SK-N-SH treated with all-trans-retinoic acid at 6 μM for 48 hours (cell line): ENCODE data around the gene CRADD.

ENCODE experiments used
- ARNTL ChIP-seq: fragments of 450-650 bp; formaldehyde crosslinking; IDR thresholded peaks from 2 replicates; pipeline ENCODE4 v1.5.0; 2020; ENCODE audit warnings: low read depth, mild to moderate bottlenecking, moderate library complexity, borderline replicate concordance
- BACH2 ChIP-seq: fragments of 250-450 bp; sonication (Bioruptor Pico); IDR thresholded peaks from 2 replicates; pipeline ENCODE4 v1.9.0; 2021; ENCODE audit warnings: mild to moderate bottlenecking, borderline replicate concordance
- ESRRG ChIP-seq: fragments of 250-450 bp; sonication (Bioruptor Pico); IDR thresholded peaks from 2 replicates; pipeline ENCODE4 v1.6.1; 2021; ENCODE audit warnings: mild to moderate bottlenecking
- GLIS3 ChIP-seq: fragments of 250-450 bp; sonication (Bioruptor Pico); IDR thresholded peaks from 2 replicates; pipeline ENCODE4 v1.5.0; 2020; ENCODE audit warnings: mild to moderate bottlenecking, moderate library complexity
- PPARA ChIP-seq: fragments of 250-450 bp; sonication (Bioruptor Pico); IDR thresholded peaks from 2 replicates; pipeline ENCODE4 v1.5.0; 2020; ENCODE audit warnings: mild to moderate bottlenecking, borderline replicate concordance
- ZFP3 ChIP-seq: fragments of 250-450 bp; sonication (Bioruptor Pico); IDR thresholded peaks from 2 replicates; pipeline ENCODE4 v1.5.0; 2020; ENCODE audit warnings: mild to moderate bottlenecking, moderate library complexity
- TF ChIP-seq, protein P1 (sequence below): fragments of 250-450 bp; sonication (Bioruptor Pico); IDR thresholded peaks from 2 replicates; pipeline ENCODE4 v1.8.0; 2020; ENCODE audit warnings: mild to moderate bottlenecking, moderate library complexity, borderline replicate concordance

DNA sequence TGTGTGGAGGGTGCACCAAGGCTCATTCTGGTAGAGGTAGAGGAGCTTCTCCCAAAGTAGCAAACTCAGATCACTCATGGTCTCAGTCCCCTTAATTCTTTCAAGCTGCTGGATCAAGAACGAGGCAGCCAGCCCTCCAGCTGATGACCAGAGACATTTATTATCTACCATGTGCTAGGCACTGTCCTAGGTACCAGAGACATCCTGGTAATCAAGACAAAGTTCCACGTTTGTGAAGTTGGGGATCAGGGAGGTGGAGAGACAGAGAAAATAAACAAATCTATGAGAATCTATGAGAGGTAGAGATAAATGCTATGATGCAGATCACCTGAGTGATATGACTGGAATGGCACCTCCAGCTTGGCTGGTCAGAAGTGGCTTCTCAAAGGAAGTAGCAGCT is 130.2 kb downstream of the CRADD start:
- TF ChIP-seq ZFP3 (CRISPR knock-in tag) (no peak), BACH2 (no peak), PPARA (CRISPR knock-in tag) (no peak), GLIS3 (CRISPR knock-in tag) (no peak), ARNTL (CRISPR knock-in tag) (no peak), ESRRG (CRISPR knock-in tag) (no peak)
- TF ChIP-seq, protein P1, sequence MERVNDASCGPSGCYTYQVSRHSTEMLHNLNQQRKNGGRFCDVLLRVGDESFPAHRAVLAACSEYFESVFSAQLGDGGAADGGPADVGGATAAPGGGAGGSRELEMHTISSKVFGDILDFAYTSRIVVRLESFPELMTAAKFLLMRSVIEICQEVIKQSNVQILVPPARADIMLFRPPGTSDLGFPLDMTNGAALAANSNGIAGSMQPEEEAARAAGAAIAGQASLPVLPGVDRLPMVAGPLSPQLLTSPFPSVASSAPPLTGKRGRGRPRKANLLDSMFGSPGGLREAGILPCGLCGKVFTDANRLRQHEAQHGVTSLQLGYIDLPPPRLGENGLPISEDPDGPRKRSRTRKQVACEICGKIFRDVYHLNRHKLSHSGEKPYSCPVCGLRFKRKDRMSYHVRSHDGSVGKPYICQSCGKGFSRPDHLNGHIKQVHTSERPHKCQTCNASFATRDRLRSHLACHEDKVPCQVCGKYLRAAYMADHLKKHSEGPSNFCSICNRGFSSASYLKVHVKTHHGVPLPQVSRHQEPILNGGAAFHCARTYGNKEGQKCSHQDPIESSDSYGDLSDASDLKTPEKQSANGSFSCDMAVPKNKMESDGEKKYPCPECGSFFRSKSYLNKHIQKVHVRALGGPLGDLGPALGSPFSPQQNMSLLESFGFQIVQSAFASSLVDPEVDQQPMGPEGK (CRISPR knock-in tag) = no peak
